ENCODE results near the gene SNRNP200. TPM values are rescaled to one million over a fixed set of nuclear protein-coding genes. Genes with fewer than 3 reads are reported as not detected.
"Not testable (repeated sequence)": the region's sequence is repeated elsewhere in the genome, so short reads cannot be mapped to it uniquely, and the experiment has no call there.

Gene SNRNP200
- total and polyA plus RNA-seq, 2 donors (not counting 1 experiment from before 2014, with no cell fraction given) = 211 to 216 TPM

DNA sequence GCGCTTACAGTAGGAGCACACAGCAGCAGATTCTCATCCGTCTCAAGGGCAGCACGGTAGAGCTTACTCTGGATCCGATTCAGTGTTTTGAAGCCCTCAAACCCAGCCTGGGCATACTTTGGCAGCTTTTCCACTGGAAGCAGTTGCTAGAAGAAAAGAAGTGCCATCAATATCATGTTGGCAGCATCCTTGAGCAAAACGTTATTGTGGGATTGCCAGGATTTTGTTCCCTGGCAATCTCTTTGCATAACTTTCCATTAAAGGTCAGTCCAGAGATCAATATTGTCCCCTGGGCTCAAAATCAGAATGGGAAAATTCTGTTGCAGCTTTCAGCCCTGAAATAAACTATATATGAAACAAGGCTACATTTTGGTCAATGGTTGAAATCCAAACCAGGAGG, 8.4 kb downstream of the SNRNP200 start:
- no peak for DNase-seq
- no peaks in the 10 kb centered on the region for H3K27me3 Mint-ChIP-seq
- Histone ChIP-seq H3K9me3 (ENCODE audit: control extremely low read depth in 1 of 3, control insufficient read depth in 2 of 3, insufficient read depth in 1 of 3, low read length in 2 of 3) (no peaks in the 10 kb centered on the region), H3K79me2 (ENCODE audit: control insufficient read depth, insufficient read depth, low read length) (peaks cover 15% of the 10 kb centered on the region), H4K20me1 (ENCODE audit: control insufficient read depth, insufficient read depth, low read length, poor library complexity, severe bottlenecking) (peaks cover 47% of the 10 kb centered on the region), H3K36me3 (replicated peaks in 1 of 2; ENCODE audit: control extremely low read depth in 1 of 2, control insufficient read depth in 1 of 2, extremely low read depth in 1 of 2, insufficient read depth in 2 of 2, low read length in 1 of 2) (peaks cover 3 to 95% of the 10 kb centered on the region in 2 experiments), H3K4me2 (replicated peaks; ENCODE audit: low read depth, low read length, poor library complexity, severe bottlenecking) (no peak overlapping the region), H3K4me3 (ENCODE audit: control extremely low read depth in 1 of 5, extremely low read depth in 1 of 5, insufficient read depth in 1 of 5, low read depth in 2 of 5, low read length in 4 of 5) (no peak overlapping the region), H3K27ac (ENCODE audit: low read length in 2 of 2) (no peak overlapping the region), H2AFZ (ENCODE audit: insufficient read depth, low read depth, low read length, poor library complexity, severe bottlenecking) (no peak overlapping the region), H3K27me3 (replicated peaks in 1 of 4; ENCODE audit: control extremely low read depth in 1 of 4, control insufficient read depth in 3 of 4, insufficient read depth in 4 of 4, low read length in 3 of 4) (no peaks in the 10 kb centered on the region), H3K9ac (ENCODE audit: low read length) (no peak overlapping the region), H3K4me1 (ENCODE audit: control insufficient read depth in 2 of 2, insufficient read depth in 2 of 2, low read length in 2 of 2) (no peaks in the 10 kb centered on the region)
- 94% methylated on average over 5 of the region's 5 CpGs for WGBS (ENCODE audit: insufficient coverage)
- POLR2A ChIA-PET = interaction anchor here (0.7 kb wide), 1 partner anchor 257 kb away, joined by 4 read pairs; no protein-coding TSS in a partner anchor
- no peaks in the 10 kb centered on the region for H3K9me3 Mint-ChIP-seq (ENCODE audit: insufficient read depth)
- no peak for TF ChIP-seq EZH2 (IDR thresholded peaks at IDR 0.05; ENCODE audit: borderline replicate concordance, insufficient read depth, low read depth, low read length, poor library complexity, severe bottlenecking)
- TF ChIP-seq, protein P1, sequence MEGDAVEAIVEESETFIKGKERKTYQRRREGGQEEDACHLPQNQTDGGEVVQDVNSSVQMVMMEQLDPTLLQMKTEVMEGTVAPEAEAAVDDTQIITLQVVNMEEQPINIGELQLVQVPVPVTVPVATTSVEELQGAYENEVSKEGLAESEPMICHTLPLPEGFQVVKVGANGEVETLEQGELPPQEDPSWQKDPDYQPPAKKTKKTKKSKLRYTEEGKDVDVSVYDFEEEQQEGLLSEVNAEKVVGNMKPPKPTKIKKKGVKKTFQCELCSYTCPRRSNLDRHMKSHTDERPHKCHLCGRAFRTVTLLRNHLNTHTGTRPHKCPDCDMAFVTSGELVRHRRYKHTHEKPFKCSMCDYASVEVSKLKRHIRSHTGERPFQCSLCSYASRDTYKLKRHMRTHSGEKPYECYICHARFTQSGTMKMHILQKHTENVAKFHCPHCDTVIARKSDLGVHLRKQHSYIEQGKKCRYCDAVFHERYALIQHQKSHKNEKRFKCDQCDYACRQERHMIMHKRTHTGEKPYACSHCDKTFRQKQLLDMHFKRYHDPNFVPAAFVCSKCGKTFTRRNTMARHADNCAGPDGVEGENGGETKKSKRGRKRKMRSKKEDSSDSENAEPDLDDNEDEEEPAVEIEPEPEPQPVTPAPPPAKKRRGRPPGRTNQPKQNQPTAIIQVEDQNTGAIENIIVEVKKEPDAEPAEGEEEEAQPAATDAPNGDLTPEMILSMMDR (IDR thresholded peaks at IDR 0.05) = no peak
- CTCF ChIA-PET = interaction anchor here (1.2 kb wide), 1 partner anchor 158 kb away, joined by 4 read pairs; no protein-coding TSS in a partner anchor
- intact Hi-C loops (cut with micrococcal nuclease) = no loop called here
- H3K4me1 Mint-ChIP-seq = peaks cover 11% of the 10 kb centered on the region
- H3K27ac Mint-ChIP-seq = no peak overlapping the region
- no peak for ATAC-seq (ENCODE audit: low read depth)
- no peak overlapping the region for H3K4me3 Mint-ChIP-seq

DNA sequence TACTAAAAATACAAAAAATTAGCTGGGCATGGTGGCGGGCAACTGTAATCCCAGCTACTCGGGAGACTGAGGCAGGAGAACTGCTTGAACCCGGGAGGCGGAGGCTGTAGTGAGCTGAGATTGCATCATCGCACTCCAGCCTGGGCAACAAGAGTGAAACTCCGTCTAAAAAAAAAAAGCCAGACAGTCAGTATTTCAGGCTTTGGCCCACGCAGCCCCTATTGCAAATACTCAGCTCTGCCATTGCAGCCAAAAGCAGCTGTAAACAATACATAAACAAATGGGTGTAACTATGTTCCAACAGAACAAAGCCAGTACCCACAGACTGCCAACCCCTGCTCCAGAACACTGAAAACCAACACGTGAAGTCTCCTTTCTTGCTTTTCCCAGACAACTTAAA, 11.1 kb downstream of the SNRNP200 start:
- H3K27ac Mint-ChIP-seq; intact Hi-C loops (cut with micrococcal nuclease); H3K4me3 Mint-ChIP-seq; H3K9me3 ChIP-seq (ENCODE audit: control extremely low read depth in 1 of 3, control insufficient read depth in 2 of 3, insufficient read depth in 1 of 3, low read length in 2 of 3); H3K4me1 Mint-ChIP-seq; H3K79me2 ChIP-seq (ENCODE audit: control insufficient read depth, insufficient read depth, low read length); H3K27me3 Mint-ChIP-seq; H3K4me1 ChIP-seq (ENCODE audit: control insufficient read depth in 2 of 2, insufficient read depth in 2 of 2, low read length in 2 of 2); DNase-seq; H3K9me3 Mint-ChIP-seq (ENCODE audit: insufficient read depth); POLR2A ChIA-PET; H3K4me2 ChIP-seq (replicated peaks; ENCODE audit: low read depth, low read length, poor library complexity, severe bottlenecking); H3K27me3 ChIP-seq (replicated peaks in 1 of 4; ENCODE audit: control extremely low read depth in 1 of 4, control insufficient read depth in 3 of 4, insufficient read depth in 4 of 4, low read length in 3 of 4); H2AFZ ChIP-seq (ENCODE audit: insufficient read depth, low read depth, low read length, poor library complexity, severe bottlenecking); ATAC-seq (ENCODE audit: low read depth); H3K27ac ChIP-seq (ENCODE audit: low read length in 2 of 2); H3K4me3 ChIP-seq (ENCODE audit: control extremely low read depth in 1 of 5, extremely low read depth in 1 of 5, insufficient read depth in 1 of 5, low read depth in 2 of 5, low read length in 4 of 5); H3K9ac ChIP-seq (ENCODE audit: low read length): not testable (repeated sequence)
- 100% methylated on average over 4 of the region's 8 CpGs for WGBS (ENCODE audit: insufficient coverage)
- H4K20me1 ChIP-seq (ENCODE audit: control insufficient read depth, insufficient read depth, low read length, poor library complexity, severe bottlenecking) = peaks cover 21% of the 10 kb centered on the region
- peaks cover 14 to 97% of the 10 kb centered on the region in 2 experiments for H3K36me3 ChIP-seq (replicated peaks in 1 of 2; ENCODE audit: control extremely low read depth in 1 of 2, control insufficient read depth in 1 of 2, extremely low read depth in 1 of 2, insufficient read depth in 2 of 2, low read length in 1 of 2)
- CTCF ChIA-PET = interaction anchor here (0.7 kb wide), 1 partner anchor 23 kb away, joined by 3 read pairs; no protein-coding TSS in a partner anchor
